ENCODE measurements around the gene AFF2.

The AFF2 gene

DNA sequence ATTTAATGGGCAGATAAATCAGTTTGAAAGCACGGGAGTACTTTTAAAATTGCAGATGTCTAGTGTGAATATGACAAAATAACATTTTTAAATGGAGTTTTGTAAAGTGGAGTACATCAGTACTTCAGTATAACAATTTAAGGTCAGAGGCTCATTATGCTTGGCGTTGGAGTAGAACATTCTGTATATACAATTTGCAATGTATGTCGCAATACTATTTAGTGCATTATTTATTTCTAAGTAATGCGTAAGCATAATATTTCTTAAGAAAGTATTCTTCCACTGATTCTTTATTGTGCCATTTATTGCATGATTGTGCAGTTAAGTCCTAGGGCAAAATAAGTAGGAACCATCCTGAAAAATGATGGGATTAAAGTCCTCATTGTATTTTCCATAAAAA, 461.6 kb downstream of the AFF2 start:
- Histone ChIP-seq H3K27me3 (no peaks in the 10 kb centered on the region), H3K9me3 (no peaks in the 10 kb centered on the region), H3K4me1 (no peaks in the 10 kb centered on the region), H3K36me3 (no peaks in the 10 kb centered on the region), H3K4me3 (ENCODE audit: low read depth, low read length) (no peak overlapping the region)
- no peak for DNase-seq
- TF ChIP-seq, protein P1, sequence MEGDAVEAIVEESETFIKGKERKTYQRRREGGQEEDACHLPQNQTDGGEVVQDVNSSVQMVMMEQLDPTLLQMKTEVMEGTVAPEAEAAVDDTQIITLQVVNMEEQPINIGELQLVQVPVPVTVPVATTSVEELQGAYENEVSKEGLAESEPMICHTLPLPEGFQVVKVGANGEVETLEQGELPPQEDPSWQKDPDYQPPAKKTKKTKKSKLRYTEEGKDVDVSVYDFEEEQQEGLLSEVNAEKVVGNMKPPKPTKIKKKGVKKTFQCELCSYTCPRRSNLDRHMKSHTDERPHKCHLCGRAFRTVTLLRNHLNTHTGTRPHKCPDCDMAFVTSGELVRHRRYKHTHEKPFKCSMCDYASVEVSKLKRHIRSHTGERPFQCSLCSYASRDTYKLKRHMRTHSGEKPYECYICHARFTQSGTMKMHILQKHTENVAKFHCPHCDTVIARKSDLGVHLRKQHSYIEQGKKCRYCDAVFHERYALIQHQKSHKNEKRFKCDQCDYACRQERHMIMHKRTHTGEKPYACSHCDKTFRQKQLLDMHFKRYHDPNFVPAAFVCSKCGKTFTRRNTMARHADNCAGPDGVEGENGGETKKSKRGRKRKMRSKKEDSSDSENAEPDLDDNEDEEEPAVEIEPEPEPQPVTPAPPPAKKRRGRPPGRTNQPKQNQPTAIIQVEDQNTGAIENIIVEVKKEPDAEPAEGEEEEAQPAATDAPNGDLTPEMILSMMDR (IDR thresholded peaks at IDR 0.05; ENCODE audit: low read depth, low read length): no peak

DNA sequence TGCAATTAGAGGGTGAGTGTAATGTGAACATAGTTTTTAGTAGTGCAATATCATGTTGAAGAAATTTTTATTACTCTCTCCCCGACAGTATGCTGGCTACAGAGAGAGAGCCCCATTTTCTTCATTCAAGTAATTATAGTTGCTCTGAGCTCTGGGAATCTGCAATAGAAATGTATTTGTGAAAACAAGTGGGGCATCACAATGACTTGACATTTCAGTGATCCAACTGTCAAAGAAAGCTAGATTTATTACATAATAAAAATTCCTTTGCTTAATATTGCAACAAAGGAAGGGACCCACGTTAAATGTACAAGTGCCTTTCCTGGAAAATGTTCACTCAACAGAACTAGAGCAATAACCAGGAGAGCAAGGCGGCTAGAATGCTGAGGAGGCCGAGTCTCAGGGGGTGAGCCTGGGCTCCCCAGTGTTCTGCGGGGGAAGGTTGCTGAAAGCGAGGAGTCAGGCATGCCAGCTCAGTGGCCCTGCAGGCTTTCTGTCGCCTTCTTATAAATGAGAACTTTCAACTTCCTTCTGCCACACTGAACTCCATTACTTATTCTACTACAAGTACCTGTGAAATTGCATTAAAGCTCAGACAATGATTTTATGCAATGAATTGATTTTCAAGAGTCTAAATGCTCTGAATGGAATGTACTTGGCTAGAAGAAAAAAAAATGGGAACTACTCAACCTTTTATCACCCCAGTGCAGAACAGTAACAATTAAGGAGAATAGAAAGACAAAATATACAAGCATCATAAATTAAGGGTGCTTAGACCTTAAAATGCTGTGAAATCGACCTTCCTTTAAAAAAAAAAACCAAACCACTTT, 476.4 kb downstream of the AFF2 start:
- TF ChIP-seq, protein P1 (IDR thresholded peaks at IDR 0.05; ENCODE audit: low read depth, low read length): no peak
- Histone ChIP-seq H3K36me3 (no peaks in the 10 kb centered on the region), H3K9me3 (no peaks in the 10 kb centered on the region), H3K4me1 (no peaks in the 10 kb centered on the region), H3K27me3 (no peaks in the 10 kb centered on the region), H3K4me3 (ENCODE audit: low read depth, low read length) (no peak overlapping the region)
- DNase-seq: no peak

DNA sequence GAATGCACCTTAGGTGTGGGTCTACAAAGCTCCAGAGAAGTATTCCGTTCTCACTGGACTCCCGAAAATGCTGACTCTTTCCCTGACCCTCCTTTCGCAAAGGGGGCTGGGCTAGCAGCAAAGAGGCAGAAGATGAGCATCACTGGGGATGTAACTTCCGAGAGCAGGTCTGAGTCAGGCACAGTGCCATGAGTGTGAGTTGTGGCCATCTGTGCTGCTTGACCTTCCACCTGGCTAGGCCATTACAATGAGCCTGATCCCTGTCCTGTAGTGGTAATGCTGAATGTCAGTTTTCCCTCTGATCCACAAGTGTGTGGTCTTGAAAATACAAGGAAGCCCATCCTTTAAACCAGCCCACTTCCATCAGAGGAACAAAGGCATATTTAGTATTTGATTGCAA, 479.4 kb downstream of the AFF2 start:
- Histone ChIP-seq H3K4me3 (ENCODE audit: low read depth, low read length) (no peak overlapping the region), H3K27me3 (no peaks in the 10 kb centered on the region), H3K36me3 (no peaks in the 10 kb centered on the region), H3K4me1 (no peaks in the 10 kb centered on the region), H3K9me3 (no peaks in the 10 kb centered on the region)
- TF ChIP-seq, protein P1 (IDR thresholded peaks at IDR 0.05; ENCODE audit: low read depth, low read length): no peak
- no peak for DNase-seq

DNA sequence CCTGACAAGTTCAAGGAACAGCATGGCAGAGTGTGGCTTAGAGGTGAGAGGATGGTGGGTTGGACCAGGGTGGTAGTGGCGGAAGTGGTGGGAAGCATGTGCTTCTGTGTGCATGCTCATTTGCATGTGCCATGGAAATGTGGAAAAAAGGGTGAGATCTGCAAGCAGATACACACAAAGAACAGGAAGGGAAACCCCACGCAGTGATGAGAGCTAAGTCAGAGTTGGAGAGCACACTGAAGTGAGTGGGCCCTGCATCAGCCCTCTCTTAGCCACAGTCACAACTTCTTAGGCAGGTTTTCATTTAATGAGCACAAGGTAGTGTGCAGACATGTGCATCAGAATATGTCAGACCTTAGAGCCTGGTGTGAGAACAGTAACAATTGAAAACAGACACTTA, 483.8 kb downstream of the AFF2 start:
- no peaks in the 10 kb centered on the region for H3K9me3 ChIP-seq
- H3K4me1 ChIP-seq: no peaks in the 10 kb centered on the region
- DNase-seq: no peak
- no peaks in the 10 kb centered on the region for H3K36me3 ChIP-seq
- H3K4me3 ChIP-seq (ENCODE audit: low read depth, low read length): no peak overlapping the region
- no peaks in the 10 kb centered on the region for H3K27me3 ChIP-seq
- TF ChIP-seq, protein P1 (IDR thresholded peaks at IDR 0.05; ENCODE audit: low read depth, low read length): no peak

DNA sequence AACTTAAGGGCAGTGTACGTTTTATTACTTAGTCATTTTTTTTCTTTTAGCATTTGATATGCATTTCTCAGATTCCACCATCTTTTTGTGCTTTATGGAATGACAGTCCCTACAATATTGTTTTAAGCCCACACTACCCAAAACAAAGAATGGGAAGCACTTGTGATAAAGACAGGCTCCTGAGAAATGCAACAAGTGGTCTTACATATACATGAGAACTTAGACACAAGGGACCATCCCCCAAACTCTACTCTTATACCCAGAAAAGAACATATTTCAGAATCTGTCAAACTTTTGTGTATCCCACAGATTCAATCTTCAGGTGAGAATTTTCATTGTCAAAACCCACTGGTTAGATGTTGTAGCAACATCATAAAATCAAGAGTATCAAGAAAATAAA, 491.1 kb downstream of the AFF2 start:
- DNase-seq: no peak
- Histone ChIP-seq H3K9me3 (no peaks in the 10 kb centered on the region), H3K27me3 (no peaks in the 10 kb centered on the region), H3K4me1 (no peaks in the 10 kb centered on the region), H3K4me3 (ENCODE audit: low read depth, low read length) (no peak overlapping the region), H3K36me3 (no peaks in the 10 kb centered on the region)
- TF ChIP-seq, protein P1 (IDR thresholded peaks at IDR 0.05; ENCODE audit: low read depth, low read length): no peak

DNA sequence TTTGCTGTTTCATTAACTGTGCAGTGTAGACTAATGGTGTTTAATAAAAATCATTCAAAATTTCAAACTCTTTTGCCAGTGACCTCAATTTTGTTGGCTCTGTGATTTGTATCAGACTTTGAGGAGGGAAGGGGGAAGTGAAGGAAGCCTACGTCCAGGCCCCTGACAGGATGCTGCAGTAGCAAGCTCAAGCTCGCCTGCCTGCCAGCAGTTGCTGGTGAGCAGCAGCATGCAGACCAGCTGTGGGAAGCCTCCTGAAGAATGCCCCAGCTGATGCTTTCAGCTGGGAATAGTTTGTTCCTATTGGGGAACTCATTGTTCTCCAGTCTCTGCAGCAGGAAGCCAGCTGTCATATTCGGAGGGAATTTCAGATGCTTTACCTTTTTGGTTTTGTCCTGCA, 495.2 kb downstream of the AFF2 start:
- Histone ChIP-seq H3K4me1 (no peaks in the 10 kb centered on the region), H3K9me3 (no peaks in the 10 kb centered on the region), H3K27me3 (no peaks in the 10 kb centered on the region), H3K36me3 (no peaks in the 10 kb centered on the region), H3K4me3 (ENCODE audit: low read depth, low read length) (no peak overlapping the region)
- TF ChIP-seq, protein P1 (IDR thresholded peaks at IDR 0.05; ENCODE audit: low read depth, low read length): no peak
- no peak for DNase-seq
